Activated CD8-positive, alpha-beta memory T cell treated with anti-CD3 and anti-CD28 coated beads for 24 hours (primary cell): ENCODE data around the gene ST6GALNAC4.

ENCODE experiments used
- DNase-seq: peaks from one replicate; pipeline ENCODE4 v3.0.0-alpha.2; 2020

The ST6GALNAC4 gene

DNA sequence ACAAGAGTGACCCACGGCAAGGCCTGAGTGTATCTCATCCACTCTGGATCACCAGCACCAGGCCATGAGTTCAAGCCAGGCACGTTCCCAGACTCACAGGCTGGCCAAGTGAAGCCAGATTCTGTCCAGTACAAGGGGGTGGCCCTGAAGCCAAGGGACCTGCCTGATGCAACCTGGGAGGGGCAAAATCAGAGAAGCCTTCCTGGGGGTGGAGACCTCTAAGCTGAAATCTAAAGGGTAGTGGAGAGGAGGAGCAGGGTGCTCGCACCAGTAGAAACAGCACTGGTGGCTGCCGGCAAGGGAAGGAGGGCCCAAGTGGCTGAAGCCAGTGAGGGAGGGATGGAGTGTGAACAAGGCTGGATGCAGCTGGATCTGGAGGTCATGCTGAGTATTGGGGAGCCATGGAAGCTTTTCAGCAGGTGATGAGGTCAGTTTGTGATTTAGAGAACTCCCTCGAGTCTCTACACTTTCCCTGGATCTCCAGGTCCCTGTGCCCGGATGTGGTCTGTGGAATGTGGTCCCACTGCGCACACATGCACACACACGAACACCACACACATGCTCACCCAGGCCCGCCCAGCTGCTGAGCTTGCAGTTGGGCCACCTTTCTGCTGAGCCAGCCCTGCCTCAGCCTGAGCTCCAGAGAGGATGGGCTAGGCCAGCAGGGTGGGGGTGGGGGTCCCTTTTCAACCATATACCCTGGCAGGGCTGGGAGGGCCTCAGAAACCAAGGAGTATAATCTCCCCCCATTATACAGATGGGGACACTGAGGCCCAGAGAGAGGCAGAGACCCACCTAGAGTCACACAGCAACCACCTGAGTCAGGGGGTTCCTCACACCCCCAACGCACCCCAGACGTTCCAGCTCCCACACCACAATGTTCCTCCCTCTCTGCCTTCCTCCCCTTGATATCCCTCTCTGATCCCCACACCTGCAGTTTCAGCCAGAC is 12.1 kb upstream of the ST6GALNAC4 start:
- DNase-seq = no peak

DNA sequence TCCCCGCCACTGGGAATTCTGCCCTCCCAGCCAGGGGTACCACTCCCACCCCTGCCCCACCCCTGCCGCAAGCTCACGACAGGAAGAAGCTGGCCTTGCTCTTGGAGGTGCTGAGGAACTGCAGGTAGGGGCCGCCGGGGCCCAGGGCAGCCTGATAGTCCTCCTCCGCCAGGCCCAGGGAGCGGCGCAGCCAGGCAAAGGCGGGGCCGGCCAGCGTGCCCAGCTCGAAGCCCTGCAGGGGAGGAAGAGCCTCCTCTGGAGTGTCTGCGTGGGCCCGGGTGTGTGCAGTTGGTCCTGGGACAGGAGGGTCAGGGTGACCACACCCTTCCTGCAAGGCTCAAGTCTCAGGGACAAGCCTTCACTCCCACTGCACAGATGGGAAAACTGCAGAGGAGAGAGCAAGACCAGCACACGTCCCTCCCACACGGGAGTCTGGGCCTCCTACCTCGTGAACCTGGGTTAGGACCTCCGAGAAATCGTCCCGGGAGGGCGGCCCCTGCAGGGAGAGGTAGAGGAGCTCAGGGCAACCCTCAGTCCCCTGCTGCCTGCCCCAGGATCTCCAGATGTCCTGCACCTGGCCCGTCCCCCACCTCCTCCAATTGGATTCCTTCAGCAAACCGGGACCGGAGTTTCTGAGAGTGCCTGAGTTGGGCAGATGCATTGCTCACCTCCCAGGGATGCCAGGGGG is 11.3 kb upstream of the ST6GALNAC4 start:
- no peak for DNase-seq

DNA sequence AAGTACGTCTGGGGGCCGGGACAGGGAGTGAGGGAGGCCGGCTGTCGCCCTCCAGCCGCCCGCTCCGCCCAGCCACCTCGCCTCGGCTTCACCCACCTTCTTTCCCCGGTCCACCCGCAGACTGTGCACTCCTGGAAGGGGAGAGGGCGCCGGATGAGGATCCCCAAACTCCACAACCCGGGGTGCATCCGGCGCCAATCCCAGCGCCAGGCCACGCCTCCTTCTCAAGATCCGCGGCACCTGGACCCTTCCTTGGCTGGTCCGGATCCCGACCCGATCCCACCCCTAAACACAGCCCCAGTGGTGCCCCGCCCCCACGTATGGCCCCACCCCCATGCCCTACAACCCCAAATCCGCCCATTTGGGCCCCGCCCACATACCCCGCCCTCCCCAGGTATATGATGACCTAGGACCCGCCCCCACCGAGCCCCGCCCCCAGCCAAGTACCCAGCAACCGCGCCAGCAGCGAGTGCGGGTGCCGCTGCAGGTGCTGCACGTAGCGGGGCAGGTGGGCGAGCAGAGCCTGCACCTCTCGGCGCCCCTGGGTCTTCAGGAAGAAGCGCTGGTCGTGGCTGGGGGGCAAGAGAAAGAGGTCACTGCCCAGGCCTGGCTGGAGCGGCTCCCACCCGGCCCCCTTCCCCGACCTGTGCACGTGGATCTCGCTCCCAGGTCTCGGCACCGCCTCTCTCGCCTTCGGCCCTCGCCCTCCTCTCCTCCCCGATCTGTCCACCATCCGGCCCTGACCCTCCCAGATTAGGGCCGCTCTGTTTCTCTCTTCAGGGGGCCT is 10.6 kb upstream of the ST6GALNAC4 start:
- peak; percentile 79 for DNase-seq

DNA sequence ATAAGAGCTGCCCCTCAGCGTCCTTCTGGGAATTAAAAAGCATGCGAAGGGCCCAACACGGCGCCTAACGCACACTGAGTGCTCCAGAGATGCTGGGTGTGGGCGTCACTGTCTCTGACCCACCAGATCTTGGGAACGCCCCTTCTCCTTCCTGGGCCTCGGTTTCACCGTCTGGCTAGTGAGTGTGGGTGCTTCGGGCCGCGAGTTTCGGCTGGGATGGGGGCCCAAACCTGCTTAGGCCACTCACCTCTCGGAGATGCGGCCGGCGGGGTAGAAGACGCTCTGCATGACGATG is 10.0 kb upstream of the ST6GALNAC4 start:
- peak; percentile 66 for DNase-seq

DNA sequence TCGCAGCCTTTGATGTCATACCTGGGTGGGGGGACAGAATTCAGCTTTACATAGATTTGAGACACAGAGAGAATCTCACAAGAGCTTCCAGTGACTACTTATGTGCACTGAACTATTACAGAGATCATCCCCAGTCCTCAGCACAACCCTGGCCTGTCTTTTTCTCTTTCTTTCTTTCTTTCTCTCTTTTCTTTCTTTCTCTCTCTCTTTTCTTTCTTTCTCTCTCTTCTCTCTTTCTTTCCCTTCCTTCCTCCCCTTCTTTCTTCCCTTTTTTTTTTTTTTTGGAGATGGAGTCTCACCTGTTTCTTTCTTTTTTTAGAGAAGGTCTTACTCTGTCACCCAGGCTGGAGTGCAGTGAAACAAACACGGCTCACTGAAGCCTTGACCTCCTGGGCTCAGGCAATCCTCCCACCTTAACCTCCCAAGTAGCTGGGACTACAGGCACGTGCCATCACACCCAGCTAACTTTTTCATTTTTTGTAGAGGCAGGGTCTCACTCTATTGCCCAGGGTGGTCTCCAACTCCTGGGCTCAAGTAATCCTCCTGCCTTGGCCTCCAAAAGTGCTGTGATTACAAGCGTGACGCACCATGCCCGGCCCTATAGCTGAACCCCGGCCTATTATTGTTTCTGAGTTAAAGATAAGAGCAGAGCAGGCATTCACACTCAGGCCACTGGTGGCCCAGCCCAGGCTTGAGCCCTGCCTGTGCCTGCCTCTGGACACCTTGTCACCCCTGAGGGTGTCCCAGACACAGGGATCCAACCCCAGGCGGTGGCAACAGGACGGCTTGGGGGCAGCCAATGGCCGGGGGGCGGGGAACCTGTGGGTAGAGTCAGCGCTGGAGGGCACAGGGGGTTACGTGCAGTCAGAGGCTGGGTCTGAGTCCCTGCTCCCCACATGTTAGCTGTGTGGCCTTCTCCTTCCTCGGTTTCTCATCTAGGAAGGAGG is 9.4 kb upstream of the ST6GALNAC4 start:
- DNase-seq = no peak

DNA sequence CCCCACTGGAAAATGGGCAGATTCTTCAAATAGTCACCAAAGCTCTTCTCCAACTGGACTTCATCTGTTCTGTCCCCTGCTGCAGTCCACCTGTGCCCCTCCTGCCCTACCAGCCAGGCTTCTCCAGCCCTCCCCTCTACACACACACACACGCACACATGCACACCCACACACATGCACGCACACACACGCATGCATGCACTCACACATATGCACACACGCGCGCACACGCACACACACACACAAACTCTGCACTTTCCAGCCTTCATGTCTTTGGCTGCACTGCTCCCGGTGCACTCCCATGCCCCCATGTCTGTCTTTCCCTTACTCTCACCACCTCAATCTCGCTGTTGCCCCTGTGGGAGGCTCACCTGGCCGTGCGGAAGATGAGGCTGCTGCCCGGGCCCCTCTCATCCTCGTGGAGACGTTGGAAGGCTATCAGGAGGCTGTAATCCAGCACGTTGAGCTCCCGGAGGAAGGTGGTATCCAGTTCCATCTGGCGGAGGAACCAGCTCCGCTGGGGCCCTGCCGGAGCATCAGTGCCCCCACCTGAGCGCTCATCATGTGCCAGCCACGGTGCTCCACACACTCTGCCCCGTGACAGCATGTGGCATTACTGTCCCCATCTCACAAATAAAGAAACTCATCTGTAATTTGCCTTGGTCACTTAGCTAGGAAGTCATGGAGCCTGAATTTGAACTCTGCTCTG is 8.0 kb upstream of the ST6GALNAC4 start:
- DNase-seq = no peak

DNA sequence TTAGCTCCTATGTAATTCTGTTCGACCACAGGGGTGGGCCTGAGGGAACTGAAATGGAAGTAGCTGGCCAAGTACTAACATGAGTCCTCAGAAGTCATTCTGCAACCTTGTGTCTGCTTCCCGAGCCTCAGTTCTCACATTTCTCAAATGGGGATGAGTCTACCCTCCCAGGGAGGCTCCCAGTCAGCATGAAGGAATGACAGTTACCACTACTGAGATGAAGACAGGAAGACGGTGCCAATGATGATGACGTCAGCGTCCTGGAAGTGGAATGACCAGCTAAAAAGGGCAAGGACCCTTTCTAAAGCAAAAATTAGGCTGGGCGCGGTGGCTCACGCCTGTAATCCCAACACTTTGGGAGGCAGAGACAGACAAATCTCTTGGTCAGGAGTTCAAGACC is 6.9 kb upstream of the ST6GALNAC4 start:
- no peak for DNase-seq

DNA sequence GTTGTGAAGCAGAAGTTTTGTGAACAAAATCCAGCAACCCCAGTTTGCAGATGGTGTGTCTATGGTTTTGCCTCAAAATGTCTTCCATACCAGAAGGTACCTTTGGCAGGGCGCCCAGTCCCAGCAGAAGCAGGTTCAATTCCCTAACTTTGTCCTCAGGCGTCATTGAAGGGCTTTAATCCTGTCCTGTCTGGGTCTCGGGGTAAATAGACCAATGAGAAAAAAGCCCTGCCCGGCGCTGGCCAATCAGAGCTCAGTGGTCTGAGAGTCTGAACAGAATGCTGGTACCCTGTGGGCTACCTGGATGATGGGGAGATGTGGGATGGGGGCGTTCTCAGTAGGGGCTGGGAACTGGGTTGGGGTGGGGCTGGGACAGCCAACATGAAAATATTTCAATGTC is 6.2 kb upstream of the ST6GALNAC4 start:
- no peak for DNase-seq

DNA sequence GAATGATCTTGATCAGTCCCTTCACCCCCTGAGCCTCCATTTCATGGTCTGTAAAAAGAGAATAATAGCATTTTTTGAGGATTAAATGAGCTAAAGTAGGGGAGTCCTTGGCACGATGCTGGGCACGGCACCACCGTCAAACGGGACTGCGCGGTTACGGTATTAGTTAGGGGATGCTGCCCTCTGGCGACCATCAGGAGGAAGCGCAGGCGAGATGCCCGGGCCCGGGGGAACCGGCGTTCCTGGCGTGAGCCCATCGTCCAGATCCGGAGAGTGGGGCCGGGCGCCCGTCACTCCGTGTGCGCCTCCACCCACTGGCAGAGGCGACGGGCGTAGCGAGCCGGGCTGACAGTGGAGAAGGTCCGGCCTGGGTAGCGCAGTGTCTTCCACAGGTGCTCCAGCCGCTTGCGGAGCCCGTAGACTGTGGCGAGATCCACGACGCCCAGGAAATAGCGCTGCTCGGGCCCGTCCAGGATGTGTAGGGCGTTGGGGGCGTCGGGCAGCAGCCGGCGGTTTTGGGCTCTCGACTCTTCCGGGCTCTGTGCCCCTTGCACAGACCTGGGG is 4.8 kb upstream of the ST6GALNAC4 start:
- peak; percentile 95 for DNase-seq

DNA sequence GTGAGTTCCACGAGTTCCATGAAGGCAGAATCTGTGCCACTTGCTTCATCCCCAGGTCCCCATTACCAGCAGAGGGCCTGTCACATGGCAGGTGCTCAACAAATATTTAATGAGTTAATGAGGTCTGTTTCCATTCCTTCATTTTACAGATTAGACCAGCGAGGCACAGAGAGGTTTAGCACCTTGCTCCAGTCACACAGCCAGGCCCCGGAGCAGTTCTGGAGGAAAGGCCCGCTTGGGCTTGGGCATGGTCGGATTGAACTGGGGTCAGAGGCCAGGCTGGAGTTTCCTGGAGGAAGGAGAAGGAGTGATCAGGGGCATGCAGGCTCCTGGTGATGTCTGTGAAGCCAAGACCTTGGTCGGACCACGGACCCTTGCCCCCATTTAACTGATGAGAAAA is 4.0 kb upstream of the ST6GALNAC4 start:
- DNase-seq = no peak

DNA sequence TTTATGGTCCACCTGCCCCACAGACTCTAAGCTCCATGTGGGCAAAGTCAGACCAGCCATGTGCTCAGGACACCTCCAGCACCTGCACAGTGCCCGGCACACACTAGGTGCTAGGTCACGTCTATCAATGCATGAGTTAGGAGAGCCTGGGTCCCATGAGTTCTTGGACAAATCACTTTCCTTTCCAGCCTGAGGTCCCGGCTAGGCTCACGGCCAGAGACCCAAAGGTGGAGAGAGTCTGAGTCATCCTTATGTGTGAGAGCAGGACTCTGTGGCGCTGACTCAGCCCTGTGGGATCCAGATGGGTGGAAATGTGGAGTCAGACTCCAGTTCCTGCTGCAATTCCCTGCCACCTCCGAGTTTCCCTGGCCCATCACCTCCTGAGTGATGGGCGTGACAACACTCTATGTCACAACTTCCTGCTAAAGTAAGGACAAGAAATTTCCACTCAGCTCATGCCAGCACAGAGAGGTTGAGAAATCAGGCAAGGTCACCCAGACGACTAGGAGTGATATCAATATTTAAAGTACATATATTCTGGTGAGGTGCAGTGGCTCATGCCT is 2.5 kb upstream of the ST6GALNAC4 start:
- DNase-seq = no peak

DNA sequence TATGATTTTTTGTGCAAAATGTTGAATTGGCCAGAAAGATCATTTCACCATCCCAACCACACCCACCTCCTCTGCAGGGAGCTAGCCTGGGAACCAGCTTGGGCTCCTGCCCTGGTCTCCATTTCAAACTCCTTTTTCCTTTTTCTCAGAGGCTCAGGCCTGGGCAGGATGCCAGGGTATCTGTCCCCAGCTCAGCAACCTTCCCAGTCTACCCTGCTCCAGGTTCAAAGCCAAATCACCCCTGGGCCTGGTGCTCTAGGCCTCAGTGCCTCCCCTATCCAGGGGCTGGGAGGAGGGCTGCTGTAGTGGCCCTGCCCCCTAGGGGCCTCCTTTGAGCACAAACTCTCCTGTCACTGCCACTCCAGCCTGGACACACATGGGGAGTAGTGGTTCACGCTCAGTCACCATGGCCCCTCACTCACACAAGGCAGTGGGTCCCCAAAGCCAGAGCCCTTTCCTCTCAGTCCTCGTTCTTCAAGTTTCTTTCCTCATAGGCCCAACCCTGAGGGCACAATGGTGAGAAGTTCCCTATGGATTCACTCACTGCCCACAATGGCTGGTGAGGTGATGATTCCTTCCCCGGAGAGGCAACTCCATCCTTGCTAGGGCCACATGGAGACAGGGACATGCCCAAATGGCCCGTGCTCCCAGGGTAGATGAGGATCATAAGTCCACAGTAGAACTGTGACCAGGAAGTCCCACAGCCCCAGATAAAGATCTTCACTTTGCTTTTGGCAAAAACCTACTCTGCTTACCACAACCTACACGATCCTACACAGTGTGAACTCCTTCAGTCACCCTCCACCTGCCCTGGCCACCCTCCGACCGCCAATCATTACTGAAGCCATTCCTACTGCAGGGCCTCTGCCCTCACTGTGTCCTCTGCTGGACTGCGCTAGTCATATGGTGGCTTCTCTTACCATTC is 1.6 kb upstream of the ST6GALNAC4 start:
- no peak for DNase-seq

DNA sequence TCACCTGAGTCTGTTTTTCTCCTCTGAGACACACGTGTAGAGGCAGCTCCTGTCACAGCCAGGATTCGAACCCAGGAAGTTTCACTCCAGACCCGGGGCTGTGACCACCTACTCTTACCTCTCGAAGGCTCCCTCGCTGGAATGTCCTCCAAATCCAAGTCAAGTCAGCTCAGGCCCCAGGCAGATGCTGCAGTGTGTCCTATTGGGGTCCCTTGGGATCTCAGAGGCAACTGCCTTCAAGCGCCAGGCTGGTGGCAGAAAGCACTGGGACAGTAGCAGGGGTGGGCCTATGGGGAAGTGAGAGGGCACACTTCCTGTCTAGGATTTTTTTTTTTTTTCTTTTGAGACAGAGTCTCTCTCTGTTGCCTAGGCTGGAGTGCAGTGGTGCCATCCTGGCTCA is 762 bp upstream of the ST6GALNAC4 start:
- peak; percentile 71 for DNase-seq

DNA sequence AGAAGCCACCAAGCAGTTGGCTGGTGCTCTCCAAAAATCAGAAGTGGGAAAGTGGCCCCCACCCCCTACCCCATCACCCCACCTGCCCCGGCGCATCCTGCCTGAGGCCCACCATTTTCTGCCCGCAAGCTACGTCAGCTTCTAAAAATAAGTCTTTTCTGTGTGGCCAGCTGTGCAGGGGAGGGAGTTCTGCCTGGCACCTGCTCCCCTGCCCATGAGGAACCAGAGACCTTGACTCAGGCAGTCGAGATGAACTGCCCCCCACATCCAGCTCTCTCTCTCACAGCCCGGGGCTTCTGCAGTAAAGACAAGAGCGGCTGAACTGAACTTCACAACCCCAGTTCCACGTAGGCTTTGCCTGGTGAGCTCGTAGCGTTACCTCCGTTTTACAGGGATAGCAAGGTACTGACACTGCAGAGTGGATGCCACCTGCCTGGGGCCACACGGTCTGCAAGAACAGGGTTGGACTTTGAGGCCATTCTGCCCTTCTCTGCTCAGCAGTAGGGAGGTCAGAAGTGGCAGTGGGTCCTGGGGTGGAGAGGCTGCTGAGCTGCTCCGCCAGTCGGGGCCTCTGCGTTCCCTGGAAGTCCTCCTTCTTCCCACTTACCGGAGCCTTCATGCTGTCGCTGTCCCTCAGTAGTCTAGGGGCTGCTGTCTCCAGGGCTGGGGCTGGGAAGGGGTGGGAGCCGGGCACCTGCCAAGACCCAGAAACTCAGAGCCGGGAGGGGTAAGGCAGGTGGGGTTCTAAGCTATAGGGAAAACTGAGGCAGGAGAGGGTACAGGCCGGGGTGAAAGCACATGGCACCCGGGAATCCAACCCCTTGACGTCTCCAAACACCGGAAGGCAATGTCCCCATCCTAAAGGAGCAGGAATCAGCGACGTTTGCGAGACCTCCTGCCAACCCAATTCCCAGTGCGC is 781 bp downstream of the ST6GALNAC4 start:
- peak; percentile 79 for DNase-seq

DNA sequence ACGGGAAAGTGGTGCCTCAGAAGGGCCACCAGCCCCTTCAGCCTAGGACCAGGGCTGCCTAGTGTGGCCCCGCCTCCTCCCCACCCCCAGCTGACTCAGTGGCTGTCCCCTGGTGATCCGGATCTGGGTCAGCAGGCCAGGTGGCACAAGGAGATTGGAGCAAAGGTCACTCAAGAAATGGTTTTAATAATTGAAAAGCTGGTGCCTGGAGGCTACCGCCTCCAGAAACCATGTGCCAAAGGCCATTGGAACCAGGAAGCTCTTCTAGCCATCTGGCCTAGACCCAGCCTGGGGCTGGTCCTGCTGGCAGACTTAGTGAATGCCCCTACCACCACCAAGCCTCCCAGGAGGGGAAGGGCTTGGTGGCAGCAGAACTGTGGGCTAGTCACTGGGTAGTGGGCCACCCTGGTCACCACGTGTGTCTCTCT is 1.5 kb downstream of the ST6GALNAC4 start:
- DNase-seq = peak; percentile 71

DNA sequence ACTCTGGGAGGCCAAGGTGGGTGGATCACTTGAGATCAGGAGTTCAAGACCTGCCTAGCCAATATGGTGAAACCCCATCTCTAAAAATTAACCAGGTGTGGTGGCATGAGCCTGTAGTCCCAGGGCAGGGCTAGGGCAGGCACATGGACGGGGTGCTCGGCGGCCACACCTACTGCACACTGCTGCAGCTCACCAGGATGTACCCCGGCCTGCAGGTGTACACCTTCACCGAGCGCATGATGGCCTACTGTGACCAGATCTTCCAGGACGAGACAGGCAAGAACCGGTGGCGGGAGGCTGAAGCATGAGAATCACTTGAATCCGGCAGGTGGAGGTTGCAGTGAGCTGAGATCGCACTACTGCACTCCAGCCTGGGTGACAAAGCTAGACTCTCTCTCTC is 3.2 kb downstream of the ST6GALNAC4 start:
- DNase-seq = no peak

DNA sequence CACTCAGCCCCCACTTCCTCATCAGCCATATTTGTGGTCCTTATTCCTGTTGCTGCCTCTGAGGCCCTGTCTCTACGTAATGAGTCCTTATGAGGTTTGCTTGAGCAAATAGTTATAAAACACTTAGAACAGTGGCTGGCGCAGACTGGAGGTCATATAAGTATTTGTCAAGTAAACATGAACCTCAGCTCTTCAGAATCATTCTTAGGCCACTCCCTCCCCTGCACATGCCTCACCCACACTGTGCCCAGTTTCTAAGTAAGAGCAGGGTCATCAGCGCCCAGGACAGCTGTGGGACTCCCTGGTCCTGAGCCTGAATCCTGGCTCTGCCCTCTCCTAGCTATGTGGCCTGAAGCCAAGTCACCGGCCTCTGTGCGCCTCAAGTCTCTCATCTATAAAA is 4.0 kb downstream of the ST6GALNAC4 start:
- DNase-seq = no peak

DNA sequence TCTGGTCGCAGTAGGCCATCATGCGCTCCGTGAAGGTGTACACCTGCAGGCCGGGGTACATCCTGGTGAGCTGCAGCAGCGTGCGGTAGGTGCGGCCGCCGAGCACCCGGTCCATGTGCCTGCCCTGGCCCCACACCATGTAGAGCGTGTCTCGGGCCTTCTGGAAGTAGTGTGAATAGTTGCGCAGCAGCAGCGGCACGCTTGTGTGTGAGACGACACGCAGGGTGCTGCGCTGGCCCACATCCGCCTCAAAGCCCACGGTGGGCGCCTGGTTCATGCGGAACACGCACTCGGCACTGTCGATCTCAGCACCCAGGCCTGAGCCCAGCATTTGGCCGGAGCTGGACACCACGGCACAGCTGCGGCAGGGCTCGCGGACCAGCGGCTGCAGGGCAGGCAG is 4.5 kb downstream of the ST6GALNAC4 start:
- DNase-seq = no peak
